Measurements from ENCODE around the gene TTC38.

Gene TTC38

GRCh38 chr22:46336119-46337078, 68.6 kb downstream of the TTC38 start:
- H4K20me1 ChIP-seq (ENCODE audit: control insufficient read depth, insufficient read depth, low read depth, low read length) = peaks cover 5% of the 10 kb centered on the region; the same call in 1 of the 2 replicates
- peaks cover 14% of the 10 kb centered on the region for H3K4me1 ChIP-seq (ENCODE audit: control insufficient read depth, low read length)
- H3K27me3 ChIP-seq (ENCODE audit: control insufficient read depth, low read length) = no peaks in the 10 kb centered on the region
- H3K4me3 ChIP-seq (ENCODE audit: low read length) = peak overlapping the region; percentile 84
- peaks cover 45% of the 10 kb centered on the region for H3K79me2 ChIP-seq (ENCODE audit: control insufficient read depth, low read length)
- H3K36me3 ChIP-seq (ENCODE audit: control insufficient read depth, low read length) = peaks cover 68% of the 10 kb centered on the region
- H3K9me3 ChIP-seq (ENCODE audit: control insufficient read depth, insufficient read depth, low read length) = no peaks in the 10 kb centered on the region
- no peaks in the 10 kb centered on the region for H3K9me2 ChIP-seq (replicated peaks; ENCODE audit: control insufficient read depth, low read length)
- peak overlapping the region; percentile 3; the same call in 1 of the 2 replicates for H3K27ac ChIP-seq (ENCODE audit: low read depth, low read length)
- H3K4me2 ChIP-seq (ENCODE audit: low read length) = peak overlapping the region; percentile 84
- TF ChIP-seq CTCF (IDR thresholded peaks at IDR 0.05; ENCODE audit: low read depth, low read length, poor library complexity, severe bottlenecking) (no peak), EZH2phosphoT487 (IDR thresholded peaks at IDR 0.05; ENCODE audit: borderline replicate concordance, low read length) (no peak)
- peaks cover 21% of the 10 kb centered on the region for H3F3A ChIP-seq (ENCODE audit: control insufficient read depth, insufficient read depth)

- Histone ChIP-seq H3K4me2 (ENCODE audit: low read length) (peak overlapping the region; percentile 84; the same call in 1 of the 2 replicates), H4K20me1 (ENCODE audit: control insufficient read depth, insufficient read depth, low read depth, low read length) (peaks cover 5% of the 10 kb centered on the region; the same call in 1 of the 2 replicates), H3K27me3 (ENCODE audit: control insufficient read depth, low read length) (no peaks in the 10 kb centered on the region), H3K9me2 (replicated peaks; ENCODE audit: control insufficient read depth, low read length) (no peaks in the 10 kb centered on the region), H3K79me2 (ENCODE audit: control insufficient read depth, low read length) (peaks cover 45% of the 10 kb centered on the region), H3K36me3 (ENCODE audit: control insufficient read depth, low read length) (peaks cover 70% of the 10 kb centered on the region), H3K4me1 (ENCODE audit: control insufficient read depth, low read length) (peaks cover 14% of the 10 kb centered on the region), H3K4me3 (ENCODE audit: low read length) (no peak overlapping the region), H3K9me3 (ENCODE audit: control insufficient read depth, insufficient read depth, low read length) (no peaks in the 10 kb centered on the region), H3K27ac (ENCODE audit: low read depth, low read length) (no peak overlapping the region), H3F3A (ENCODE audit: control insufficient read depth, insufficient read depth) (peaks cover 17% of the 10 kb centered on the region)
- TF ChIP-seq EZH2phosphoT487 (IDR thresholded peaks at IDR 0.05; ENCODE audit: borderline replicate concordance, low read length) = no peak
- no peak for TF ChIP-seq CTCF (IDR thresholded peaks at IDR 0.05; ENCODE audit: low read depth, low read length, poor library complexity, severe bottlenecking)
Measured at GRCh38 chr22:46337870-46338269, 70.1 kb downstream of the TTC38 start.

- Histone ChIP-seq H3K27me3 (ENCODE audit: control insufficient read depth, low read length) (no peaks in the 10 kb centered on the region), H4K20me1 (ENCODE audit: control insufficient read depth, insufficient read depth, low read depth, low read length) (peaks cover 5% of the 10 kb centered on the region; the same call in 1 of the 2 replicates), H3K4me1 (ENCODE audit: control insufficient read depth, low read length) (peaks cover 14% of the 10 kb centered on the region), H3K79me2 (ENCODE audit: control insufficient read depth, low read length) (peaks cover 45% of the 10 kb centered on the region), H3K4me2 (ENCODE audit: low read length) (no peak overlapping the region), H3K9me2 (replicated peaks; ENCODE audit: control insufficient read depth, low read length) (no peaks in the 10 kb centered on the region), H3K27ac (ENCODE audit: low read depth, low read length) (no peak overlapping the region), H3K4me3 (ENCODE audit: low read length) (no peak overlapping the region), H3K9me3 (ENCODE audit: control insufficient read depth, insufficient read depth, low read length) (no peaks in the 10 kb centered on the region), H3K36me3 (ENCODE audit: control insufficient read depth, low read length) (peaks cover 70% of the 10 kb centered on the region), H3F3A (ENCODE audit: control insufficient read depth, insufficient read depth) (peaks cover 10% of the 10 kb centered on the region)
- no peak for TF ChIP-seq CTCF (IDR thresholded peaks at IDR 0.05; ENCODE audit: low read depth, low read length, poor library complexity, severe bottlenecking)
- no peak for TF ChIP-seq EZH2phosphoT487 (IDR thresholded peaks at IDR 0.05; ENCODE audit: borderline replicate concordance, low read length)
Measured at GRCh38 chr22:46338636-46339035, 70.8 kb downstream of the TTC38 start.
